Heart left ventricle (tissue), 16 donors: ENCODE measurements around the gene ABTB2. TPM values are rescaled to one million over a fixed set of nuclear protein-coding genes. Genes with fewer than 3 reads are reported as not detected.

Experiments
- ATAC-seq, 4 donors: fragments of 200-7000 bp; cut with Tn5 transposase; one replicate each; pipeline ENCODE4 v1.9.1; 2020 to 2022; ENCODE audit warnings: moderate library complexity in 4 of 4, mild to moderate bottlenecking in 3 of 4, moderate number of reproducible peaks in 1 of 4
- DNase-seq, 5 donors: peaks; one replicate each; pipeline ENCODE4 v3.0.0-alpha.2; 2020
- H3K27ac ChIP-seq, 12 donors: fragments of 200-600 bp; sonication (generic) in 4 of 12; one replicate each; pipeline versions ENCODE4 v1.5.0 to v1.8.0; 2016 to 2022; ENCODE audit warnings: mild to moderate bottlenecking in 2 of 12
- H3K27me3 ChIP-seq, 9 donors: fragments of 200-600 bp; sonication (generic) in 2 of 9; one replicate each; pipeline versions ENCODE4 v1.5.1 to v1.8.0; 2016 to 2022; ENCODE audit warnings: mild to moderate bottlenecking in 3 of 9
- H3K36me3 ChIP-seq, 9 donors: fragments of 200-600 bp; sonication (generic) in 2 of 9; one replicate each; pipeline versions ENCODE4 v1.5.0 to v1.8.0; 2018 to 2022; ENCODE audit warnings: mild to moderate bottlenecking in 2 of 9
- H3K4me1 ChIP-seq, 12 donors: fragments of 200-600 bp; sonication (generic) in 4 of 12; one replicate each; pipeline versions ENCODE4 v1.5.0 to v1.8.0; 2016 to 2022; ENCODE audit warnings: mild to moderate bottlenecking in 3 of 12
- H3K4me3 ChIP-seq, 12 donors: fragments of 200-600 bp; sonication (generic) in 4 of 12; one replicate each; pipeline versions ENCODE4 v1.5.0 to v1.8.0; 2017 to 2022; ENCODE audit warnings: mild to moderate bottlenecking in 9 of 12, moderate library complexity in 4 of 12
- H3K9me3 ChIP-seq, 12 donors: fragments of 200-600 bp; sonication (generic) in 4 of 12; one replicate each; pipeline versions ENCODE4 v1.5.0 to v1.8.0; 2016 to 2022; ENCODE audit warnings: mild to moderate bottlenecking in 1 of 12
- POLR2A ChIP-seq, 2 donors: fragments of 450-650 bp; IDR thresholded peaks; one replicate each; pipeline ENCODE4 v1.6.1; 2017; ENCODE audit warnings: antibody characterized with exemption in 2 of 2, mild to moderate bottlenecking in 2 of 2, moderate library complexity in 2 of 2
- WGBS, 4 donors: extraction: QIAGEN DNeasy Blood & Tissue Kit in 2 of 4; methylation state at CpG; one replicate each; pipeline versions ENCODE4 v1.1.5 to v1.1.7; 2013 to 2018; 5-methylcytosine and 5-hydroxymethylcytosine counted together
- intact Hi-C, 10 donors: fragments of 100-400 bp; cut with DNase I; formaldehyde crosslinking; loops; one replicate each; pipeline versions ENCODE4 v1.11.1 to v1.14.2; 2022
- polyA plus RNA-seq, 2 donors: library from polyadenylated mRNA; stranded (reverse); fragments of 200-250 nt; gene quantifications; one replicate each; pipeline ENCODE4 v1.2.3, GENCODE V29; 2013
- total RNA-seq, 9 donors: library from RNA; depleted of rRNA in 2 of 9; stranded (reverse); fragments of >200 nt in 2 of 9; fragmentation: NEBNext Ultra II Directional in 3 of 9; extraction: Animal tissue kit (Norgen Biotek cat#: 25700) in 3 of 9; gene quantifications; one replicate each; pipeline versions ENCODE4 v1.1.0 to v1.2.4, GENCODE V29; 2016 to 2023
- TF ChIP-seq, protein P1 (sequence below), 12 donors: fragments of 200-600 bp; sonication (generic) in 4 of 12; IDR thresholded peaks; one replicate each; pipeline versions ENCODE4 v1.5.0 to v1.8.0; 2018 to 2022; ENCODE audit warnings: antibody characterized with exemption in 12 of 12, mild to moderate bottlenecking in 5 of 12
- donor health status: ischemic (EF 13 %, LVEDD 7.1; RV severe dilation, severe dysfunction).
- donor health status: healthy with polysubstance abuse.
- donor health status: DM: no; HTN: yes; CAD: no.
- donor health status: DM: no; HTN: no; CAD: no.
- donor health status: ischemic (EF 25% LVEDD 6.9; RV normal size, moderate dysfunction).
- donor health status: ischemic (EF 25% LVEDD 5.7; RV mildly dilated, moderate dysfunction).
- donor health status: healthy.
- donor health status: DM: yes; HTN: yes; CAD: no.
- donor health status: ischemic (EF 35%, LVEDD 5.7; RV mildly dilated, moderate dysfunction).
- donor health status: nonischemic (EF 11% LVEDD 7.7; RV severe dilation, severe dysfunction).
- donor health status: DM: yes; HTN: yes; CAD: no.
- donor health status: PGD.
- donor health status: ischemic (EF 29% LVEDD 5.4; RV normal size, mild dysfunction).
- donor health status: nonischemic (EF 23%, LVEDD 6.1; RV moderate dilation, normal function).

The ABTB2 gene
- total and polyA plus RNA-seq, 11 donors = 3.3 to 27.1 (median 12.5) TPM

DNA sequence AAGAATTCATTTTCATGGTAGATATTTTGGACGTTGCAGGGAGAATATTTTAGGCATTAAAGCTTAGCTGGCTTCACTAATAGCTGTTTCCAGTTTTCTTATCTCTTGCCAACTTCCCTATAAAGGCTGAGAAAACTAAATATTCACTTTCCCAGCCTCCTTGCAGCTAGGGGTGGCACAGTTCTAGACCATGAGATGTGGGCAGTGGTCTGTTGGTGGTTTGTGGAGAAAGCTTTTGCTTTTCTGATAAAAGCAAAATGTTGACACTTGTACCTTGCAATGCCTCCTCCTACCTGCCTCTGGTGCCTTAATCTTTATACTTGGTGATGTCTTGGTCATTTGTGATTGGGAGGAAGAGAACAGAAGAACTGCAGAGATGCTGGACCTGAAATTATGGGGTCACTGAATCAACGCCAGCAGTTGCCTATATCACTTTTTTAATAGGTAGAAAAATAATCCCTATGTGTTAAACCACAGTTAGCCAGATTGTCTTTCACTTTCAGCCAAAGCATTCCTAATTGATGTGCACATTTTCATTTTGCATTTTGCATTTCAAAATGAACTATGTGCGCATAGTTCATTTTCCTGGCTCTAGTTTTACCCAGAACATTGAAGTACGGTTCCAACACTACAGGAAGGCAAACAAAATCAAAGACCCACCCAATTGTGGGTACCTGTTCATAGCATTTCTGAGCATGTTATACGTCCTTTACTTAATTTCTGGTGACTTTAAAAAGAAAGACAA is 24.9 kb upstream of the ABTB2 start:
- no peak overlapping the region for H3K4me3 ChIP-seq
- no peaks in the 10 kb centered on the region for H3K4me1 ChIP-seq
- ATAC-seq (no peak), DNase-seq (no peak)
- H3K9me3 ChIP-seq = peaks cover 0 to 12% (median 6%) of the 10 kb centered on the region in 12 donors
- intact Hi-C loops = no loop called here
- no peak overlapping the region for H3K27ac ChIP-seq
- 56 to 80% (median 71%) methylated on average over 5 of the region's 5 CpGs for WGBS, 4 donors
- no peaks in the 10 kb centered on the region for H3K36me3 ChIP-seq
- TF ChIP-seq, protein P1, sequence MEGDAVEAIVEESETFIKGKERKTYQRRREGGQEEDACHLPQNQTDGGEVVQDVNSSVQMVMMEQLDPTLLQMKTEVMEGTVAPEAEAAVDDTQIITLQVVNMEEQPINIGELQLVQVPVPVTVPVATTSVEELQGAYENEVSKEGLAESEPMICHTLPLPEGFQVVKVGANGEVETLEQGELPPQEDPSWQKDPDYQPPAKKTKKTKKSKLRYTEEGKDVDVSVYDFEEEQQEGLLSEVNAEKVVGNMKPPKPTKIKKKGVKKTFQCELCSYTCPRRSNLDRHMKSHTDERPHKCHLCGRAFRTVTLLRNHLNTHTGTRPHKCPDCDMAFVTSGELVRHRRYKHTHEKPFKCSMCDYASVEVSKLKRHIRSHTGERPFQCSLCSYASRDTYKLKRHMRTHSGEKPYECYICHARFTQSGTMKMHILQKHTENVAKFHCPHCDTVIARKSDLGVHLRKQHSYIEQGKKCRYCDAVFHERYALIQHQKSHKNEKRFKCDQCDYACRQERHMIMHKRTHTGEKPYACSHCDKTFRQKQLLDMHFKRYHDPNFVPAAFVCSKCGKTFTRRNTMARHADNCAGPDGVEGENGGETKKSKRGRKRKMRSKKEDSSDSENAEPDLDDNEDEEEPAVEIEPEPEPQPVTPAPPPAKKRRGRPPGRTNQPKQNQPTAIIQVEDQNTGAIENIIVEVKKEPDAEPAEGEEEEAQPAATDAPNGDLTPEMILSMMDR (IDR thresholded peaks at IDR 0.05) = no peak
- no peak for TF ChIP-seq POLR2A (IDR thresholded peaks at IDR 0.05)
- H3K27me3 ChIP-seq = no peaks in the 10 kb centered on the region

DNA sequence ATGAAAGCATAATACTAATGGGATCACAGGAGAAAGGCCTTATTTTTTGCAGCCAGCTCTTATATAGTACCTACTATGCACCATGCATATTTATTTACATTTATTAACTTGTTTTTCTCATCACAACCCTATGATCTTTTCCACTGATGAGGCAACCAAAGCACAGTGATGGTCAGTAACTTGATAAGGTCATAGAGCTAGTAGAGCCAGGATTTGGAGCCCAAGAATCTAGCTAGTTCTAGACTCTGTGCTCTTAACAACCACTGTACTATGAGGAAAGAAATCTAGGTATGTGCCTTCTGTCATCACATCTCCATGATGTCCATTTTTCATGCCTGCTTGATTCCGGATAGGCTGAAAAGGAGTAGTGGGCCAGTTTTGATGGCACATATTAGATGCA is 24.0 kb upstream of the ABTB2 start:
- ATAC-seq (no peak), DNase-seq (no peak)
- Histone ChIP-seq H3K4me3 (no peak overlapping the region), H3K36me3 (no peaks in the 10 kb centered on the region), H3K27me3 (no peaks in the 10 kb centered on the region), H3K9me3 (peaks cover 0 to 22% (median 15%) of the 10 kb centered on the region in 12 donors), H3K4me1 (no peaks in the 10 kb centered on the region), H3K27ac (no peak overlapping the region)
- no peak for TF ChIP-seq POLR2A (IDR thresholded peaks at IDR 0.05)
- TF ChIP-seq, protein P1 (IDR thresholded peaks at IDR 0.05) = no peak
- 62 to 86% (median 80%) methylated on average over 1 of the region's 1 CpG for WGBS, 4 donors
- intact Hi-C loops = no loop called here

DNA sequence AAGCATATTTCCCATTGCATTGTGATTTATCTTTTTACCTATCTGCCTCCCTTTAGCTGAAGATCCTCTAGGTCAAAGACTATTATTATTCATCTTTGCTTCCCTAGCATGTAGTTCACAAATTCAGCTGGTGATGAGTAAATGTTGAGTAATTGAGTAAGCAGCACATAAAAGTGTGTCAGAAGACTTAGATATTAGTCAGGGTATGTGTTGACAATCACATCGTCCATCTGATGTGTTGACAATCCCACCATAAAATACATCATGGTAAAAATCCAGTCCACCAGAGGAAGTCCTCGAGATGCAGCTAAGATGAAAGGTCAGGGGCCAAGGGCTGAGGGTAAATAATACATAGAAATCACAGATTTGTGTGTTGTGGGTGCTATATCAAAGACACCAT is 22.9 kb upstream of the ABTB2 start:
- no peaks in the 10 kb centered on the region for H3K36me3 ChIP-seq
- no peak for DNase-seq
- H3K27ac ChIP-seq = no peak overlapping the region
- H3K9me3 ChIP-seq = peaks cover 0 to 31% (median 24%) of the 10 kb centered on the region in 12 donors
- 43 to 54% (median 50%) methylated on average over 2 of the region's 2 CpGs for WGBS, 4 donors
- ATAC-seq = no peak
- no peaks in the 10 kb centered on the region for H3K4me1 ChIP-seq
- intact Hi-C loops = no loop called here
- no peaks in the 10 kb centered on the region for H3K27me3 ChIP-seq
- no peak overlapping the region for H3K4me3 ChIP-seq
- TF ChIP-seq POLR2A (IDR thresholded peaks at IDR 0.05) = no peak
- TF ChIP-seq, protein P1 (IDR thresholded peaks at IDR 0.05) = no peak

DNA sequence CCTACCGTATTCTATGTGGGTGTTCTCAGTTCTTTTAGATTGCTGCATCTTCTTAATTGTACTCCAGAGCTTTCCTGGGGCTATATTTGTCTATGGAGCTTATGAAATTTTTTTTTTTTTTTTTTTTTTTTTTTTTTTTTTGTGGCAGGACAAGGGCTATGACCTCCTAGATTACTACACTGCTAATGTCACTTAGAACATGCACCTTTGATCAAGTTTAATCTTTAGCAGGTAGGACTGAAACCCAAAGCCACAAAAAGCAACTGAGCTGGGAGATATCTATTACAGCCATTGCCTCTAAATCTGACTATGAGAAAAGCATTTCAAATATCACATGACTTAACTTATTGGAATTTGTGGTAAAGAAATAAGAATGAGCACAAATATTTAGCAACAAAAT is 21.7 kb upstream of the ABTB2 start:
- DNase-seq (no peak), ATAC-seq (no peak)
- Histone ChIP-seq H3K4me1 (no peaks in the 10 kb centered on the region), H3K36me3 (no peaks in the 10 kb centered on the region), H3K27ac (no peak overlapping the region), H3K27me3 (no peaks in the 10 kb centered on the region), H3K9me3 (peaks cover 0 to 35% (median 25%) of the 10 kb centered on the region in 12 donors), H3K4me3 (no peak overlapping the region)
- intact Hi-C loops = no loop called here
- no peak for TF ChIP-seq POLR2A (IDR thresholded peaks at IDR 0.05)
- TF ChIP-seq, protein P1 (IDR thresholded peaks at IDR 0.05) = no peak
- 66 to 80% (median 78%) methylated on average over 1 of the region's 1 CpG for WGBS, 4 donors
